SK-N-MC (cell line): ENCODE measurements around the gene TVP23B.
"Not testable (repeated sequence)": the region's sequence is repeated elsewhere in the genome, so short reads cannot be mapped to it uniquely, and the experiment has no call there.

ENCODE experiments used
- DNase-seq: peaks from one replicate; pipeline ENCODE4 v3.0.0-alpha.2; 2011; ENCODE audit warnings: low read depth, low spot score
- H3K27ac ChIP-seq: fragments of 200-600 bp; sonication (generic); 2 replicates; pipeline ENCODE4 v1.5.1; 2016; ENCODE audit warnings: mixed run types
- H3K36me3 ChIP-seq: fragments of 200-600 bp; sonication (generic); 2 replicates; pipeline ENCODE4 v1.6.1; 2017; ENCODE audit warnings: antibody characterized with exemption, low read length, mixed read lengths; ENCODE audit not compliant: insufficient read depth
- H3K4me3 ChIP-seq: fragments of 200-600 bp; sonication (generic); 2 replicates; pipeline ENCODE4 v1.5.1; 2016
- H3K9ac ChIP-seq: fragments of 200-600 bp; sonication (generic); 2 replicates; pipeline ENCODE4 v1.8.0; 2017; ENCODE audit warnings: mixed run types, mixed read lengths; ENCODE audit not compliant: insufficient read length
- H3K9me3 ChIP-seq: fragments of 200-600 bp; sonication (generic); 2 replicates; pipeline ENCODE4 v1.6.1; 2017; ENCODE audit warnings: low read depth, mild to moderate bottlenecking, antibody characterized with exemption, low read length, moderate library complexity, mixed read lengths
- POLR2AphosphoS5 ChIP-seq: IDR thresholded peaks from 2 replicates; pipeline ENCODE4 v1.6.1; 2012; ENCODE audit warnings: mild to moderate bottlenecking, low read depth, low read length, borderline replicate concordance

TVP23B gene

GRCh38 chr17:18780991-18781718 is at the start of gene TVP23B:
TVP23B (plus strand) TSS chr17:18781183; CDS start chr17:18781294, 111 bp downstream.
- not testable (repeated sequence) for H3K27ac ChIP-seq, H3K36me3 ChIP-seq, H3K9me3 ChIP-seq
- H3K4me3 ChIP-seq, result peak within 1 kb of the TSS; percentile 76
- DNase-seq, result peak; percentile 10
- TF ChIP-seq POLR2AphosphoS5, result peak; percentile 53; the same call in 1 of the 2 replicates
- peak within 1 kb of the TSS; percentile 71 for H3K9ac ChIP-seq

- not testable (repeated sequence) for H3K4me3 ChIP-seq, H3K27ac ChIP-seq, H3K9ac ChIP-seq, H3K36me3 ChIP-seq, DNase-seq, H3K9me3 ChIP-seq
These were observed 48.5 kb upstream of the TVP23B start for GRCh38 chr17:18732438-18732837.

GRCh38 chr17:18733350-18733749 is 47.6 kb upstream of the TVP23B start:
- H3K9me3 ChIP-seq, H3K9ac ChIP-seq, H3K27ac ChIP-seq, H3K36me3 ChIP-seq, H3K4me3 ChIP-seq, DNase-seq: not testable (repeated sequence)

GRCh38 chr17:18739616-18740391 is 41.2 kb upstream of the TVP23B start:
- not testable (repeated sequence) for H3K36me3 ChIP-seq, H3K27ac ChIP-seq, H3K9me3 ChIP-seq, H3K4me3 ChIP-seq, DNase-seq, H3K9ac ChIP-seq

DNA sequence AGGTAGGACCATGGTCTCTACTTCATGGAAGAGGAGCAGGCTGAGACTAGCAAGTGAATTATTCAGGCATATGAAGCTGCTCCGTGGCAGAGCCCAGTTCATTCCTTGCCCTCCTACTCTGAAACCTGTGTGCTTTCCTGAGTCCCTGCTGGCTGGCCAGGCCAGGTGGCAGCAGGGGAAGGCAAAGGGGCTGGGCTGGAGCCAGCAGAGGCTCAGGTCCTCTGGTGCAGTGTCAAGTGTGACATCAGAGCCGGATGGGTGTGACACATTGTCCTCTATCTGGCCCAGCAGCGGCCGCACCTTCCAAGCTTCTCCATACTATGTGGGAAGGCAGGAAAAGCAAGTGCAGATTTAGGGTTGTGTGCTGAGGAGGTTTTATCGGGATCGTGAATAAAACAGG is 39.8 kb upstream of the TVP23B start:
- DNase-seq, H3K36me3 ChIP-seq, H3K4me3 ChIP-seq, H3K9ac ChIP-seq, H3K9me3 ChIP-seq, H3K27ac ChIP-seq: not testable (repeated sequence)

- not testable (repeated sequence) for H3K9me3 ChIP-seq, DNase-seq, H3K36me3 ChIP-seq, H3K4me3 ChIP-seq, H3K9ac ChIP-seq, H3K27ac ChIP-seq
These were observed 37.1 kb upstream of the TVP23B start, which contains the start of gene FBXW10 for GRCh38 chr17:18743699-18744421. FBXW10 (plus strand) TSS chr17:18744054; CDS start chr17:18744245, 191 bp downstream.

DNA sequence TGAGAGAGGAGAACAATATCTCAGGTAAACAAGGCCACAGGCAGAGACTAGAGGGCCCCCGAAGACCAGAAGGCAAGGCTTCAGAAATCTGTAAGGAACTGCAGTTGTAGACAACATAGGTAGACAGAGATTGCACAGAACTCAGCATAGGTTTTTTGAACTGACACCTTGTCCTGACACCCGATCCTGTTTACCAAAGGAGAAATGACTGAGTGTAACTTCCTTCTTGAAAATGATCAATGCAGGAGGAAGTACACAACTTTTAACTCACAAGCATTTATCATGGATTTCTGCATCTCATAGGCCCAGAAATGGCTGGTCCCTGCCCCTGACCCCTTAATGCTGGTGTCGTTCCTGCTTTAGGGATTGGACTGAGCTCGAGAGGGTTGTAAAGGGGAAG is 36.3 kb upstream of the TVP23B start:
- DNase-seq, H3K9me3 ChIP-seq, H3K36me3 ChIP-seq, H3K4me3 ChIP-seq, H3K27ac ChIP-seq, H3K9ac ChIP-seq: not testable (repeated sequence)

- DNase-seq, H3K36me3 ChIP-seq, H3K4me3 ChIP-seq, H3K9ac ChIP-seq, H3K9me3 ChIP-seq, H3K27ac ChIP-seq: not testable (repeated sequence)
These were observed 34.4 kb upstream of the TVP23B start for GRCh38 chr17:18746551-18746950.

GRCh38 chr17:18747501-18747900 is 33.5 kb upstream of the TVP23B start:
- DNase-seq, H3K9ac ChIP-seq, H3K36me3 ChIP-seq, H3K27ac ChIP-seq, H3K4me3 ChIP-seq, H3K9me3 ChIP-seq: not testable (repeated sequence)

- not testable (repeated sequence) for H3K4me3 ChIP-seq, H3K9me3 ChIP-seq, DNase-seq, H3K9ac ChIP-seq, H3K36me3 ChIP-seq
- H3K27ac ChIP-seq, result peak overlapping the region; percentile 85
These were observed 30.7 kb upstream of the TVP23B start for GRCh38 chr17:18750242-18750641.

DNA sequence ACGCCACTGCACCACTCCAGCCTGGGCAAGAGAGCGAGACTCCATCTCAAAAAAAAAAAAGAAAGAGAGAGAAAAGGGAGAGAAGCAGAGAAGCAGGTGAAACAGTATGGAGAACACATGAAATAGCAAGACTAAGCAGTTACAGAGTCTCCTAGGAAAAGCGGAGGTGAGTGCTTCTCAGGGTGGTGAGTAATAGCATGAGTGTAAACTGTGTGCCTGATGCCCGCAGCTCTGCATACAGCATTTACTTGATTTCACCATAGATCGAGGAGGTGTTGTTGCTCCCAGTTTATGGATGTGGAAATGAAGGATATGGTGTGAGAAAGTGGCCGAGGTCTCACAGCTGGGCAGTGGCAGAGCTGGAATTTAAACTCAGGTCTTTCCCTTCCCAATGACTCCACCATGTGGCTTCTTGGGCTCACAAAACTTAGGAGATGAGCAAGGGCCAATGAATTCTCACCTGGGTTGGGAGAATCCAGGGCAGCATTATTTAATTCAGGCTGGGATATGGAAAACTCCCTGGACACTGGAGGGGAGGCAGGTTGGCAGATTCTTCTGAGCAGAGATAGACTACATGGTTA is 27.1 kb upstream of the TVP23B start:
- not testable (repeated sequence) for DNase-seq

DNA sequence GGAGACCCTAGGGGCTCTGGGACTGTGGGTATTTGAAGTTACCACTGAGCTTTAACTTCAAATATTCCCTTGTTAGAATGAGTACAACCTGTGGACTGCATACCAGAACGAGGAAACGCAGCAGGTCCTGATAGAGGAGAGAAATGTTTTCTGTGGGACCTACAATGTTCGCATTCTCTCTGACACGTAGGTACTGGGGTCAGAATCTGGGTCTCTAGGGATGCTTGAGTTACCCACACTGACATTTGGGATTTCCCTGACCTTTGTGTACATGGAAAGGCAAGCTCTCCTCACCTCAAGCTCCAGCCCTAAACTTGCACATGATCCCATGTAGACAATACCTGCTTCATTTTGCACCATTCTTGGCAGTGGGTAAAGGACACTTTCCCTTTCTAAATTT is 25.0 kb upstream of the TVP23B start:
- not testable (repeated sequence) for H3K4me3 ChIP-seq, DNase-seq, H3K36me3 ChIP-seq, H3K27ac ChIP-seq, H3K9me3 ChIP-seq, H3K9ac ChIP-seq

More for the DNA sequence above, 27.1 kb upstream of the TVP23B start:
- H3K27ac ChIP-seq, H3K9me3 ChIP-seq, H3K9ac ChIP-seq, H3K4me3 ChIP-seq, H3K36me3 ChIP-seq: not testable (repeated sequence)

- H3K9ac ChIP-seq, H3K4me3 ChIP-seq, H3K9me3 ChIP-seq, H3K36me3 ChIP-seq, DNase-seq, H3K27ac ChIP-seq: not testable (repeated sequence)
These were observed 23.5 kb upstream of the TVP23B start for GRCh38 chr17:18757368-18758044.
